ENCODE data around the gene UBA1.

UBA1 gene

DNA sequence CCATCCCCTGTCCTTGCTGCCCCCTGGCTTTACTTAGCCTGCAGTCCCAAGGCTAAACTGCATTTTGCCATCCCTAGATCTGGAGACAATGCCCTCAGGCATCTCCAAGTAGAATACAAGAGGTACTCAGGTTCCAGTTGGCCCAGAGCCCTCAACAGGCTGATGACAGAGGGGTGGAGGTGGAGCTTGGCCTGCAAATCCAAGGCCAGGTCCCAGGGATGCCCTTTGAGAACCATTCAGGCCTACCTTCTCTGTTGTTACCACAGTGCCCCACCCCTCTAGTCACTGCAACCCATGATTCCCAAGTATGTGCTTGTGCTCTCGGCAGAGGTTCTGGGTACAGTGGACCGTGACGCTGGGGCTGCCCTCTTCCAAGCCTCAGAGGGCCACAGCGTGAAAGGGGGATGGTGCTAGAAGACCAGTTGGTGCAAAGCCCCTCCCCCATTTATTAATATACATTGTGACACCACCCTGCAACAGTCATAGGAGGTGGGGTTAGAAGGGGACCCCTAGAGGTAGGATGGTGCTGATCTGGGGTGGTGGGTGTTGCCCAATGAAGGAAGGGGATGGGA, 6.4 kb upstream of the UBA1 start:
- Histone ChIP-seq H3K27ac (ENCODE audit: low read depth, low read length) (no peak overlapping the region), H3K4me1 (ENCODE audit: control insufficient read depth in 1 of 2, insufficient read depth in 2 of 2, low read length in 2 of 2) (peaks cover 0 to 8% of the 10 kb centered on the region in 2 donors), H3K36me3 (ENCODE audit: control insufficient read depth in 1 of 2, insufficient read depth in 2 of 2, low read length in 2 of 2) (peaks cover 9 to 34% of the 10 kb centered on the region in 2 donors), H3K9me3 (ENCODE audit: control insufficient read depth in 1 of 2, low read length in 2 of 2) (no peaks in the 10 kb centered on the region), H3K27me3 (ENCODE audit: control insufficient read depth in 1 of 2, insufficient read depth in 2 of 2, low read length in 2 of 2) (no peaks in the 10 kb centered on the region), H3K4me3 (ENCODE audit: low read depth in 1 of 2, low read length in 2 of 2) (no peak overlapping the region), H3K9ac (ENCODE audit: low read depth in 1 of 2, low read length in 2 of 2) (no peak overlapping the region)

DNA sequence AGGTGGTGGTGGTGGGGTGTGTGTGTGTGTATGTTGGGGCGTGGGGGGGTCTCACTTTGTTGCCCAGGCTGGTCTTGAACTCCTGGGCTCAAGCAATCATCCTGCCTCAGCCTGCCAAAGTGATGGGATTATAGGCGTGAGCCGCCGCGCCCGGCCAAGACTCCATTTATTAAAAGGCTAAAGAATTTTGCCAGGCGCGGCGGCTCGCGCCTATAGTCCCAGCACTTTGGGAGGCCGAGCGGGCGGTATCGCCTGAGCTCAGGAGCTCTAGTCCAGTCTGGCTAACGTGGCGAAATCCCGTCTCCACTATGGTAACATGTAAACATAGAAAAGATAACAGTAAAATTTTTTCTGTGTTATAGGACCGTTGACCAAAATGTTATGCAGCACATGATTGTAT, 3.7 kb upstream of the UBA1 start:
- Histone ChIP-seq H3K27ac (ENCODE audit: low read depth, low read length) (no peak overlapping the region), H3K4me1 (ENCODE audit: control insufficient read depth in 1 of 2, insufficient read depth in 2 of 2, low read length in 2 of 2) (peaks cover 9 to 14% of the 10 kb centered on the region in 2 donors), H3K27me3 (ENCODE audit: control insufficient read depth in 1 of 2, insufficient read depth in 2 of 2, low read length in 2 of 2) (no peaks in the 10 kb centered on the region)

DNA sequence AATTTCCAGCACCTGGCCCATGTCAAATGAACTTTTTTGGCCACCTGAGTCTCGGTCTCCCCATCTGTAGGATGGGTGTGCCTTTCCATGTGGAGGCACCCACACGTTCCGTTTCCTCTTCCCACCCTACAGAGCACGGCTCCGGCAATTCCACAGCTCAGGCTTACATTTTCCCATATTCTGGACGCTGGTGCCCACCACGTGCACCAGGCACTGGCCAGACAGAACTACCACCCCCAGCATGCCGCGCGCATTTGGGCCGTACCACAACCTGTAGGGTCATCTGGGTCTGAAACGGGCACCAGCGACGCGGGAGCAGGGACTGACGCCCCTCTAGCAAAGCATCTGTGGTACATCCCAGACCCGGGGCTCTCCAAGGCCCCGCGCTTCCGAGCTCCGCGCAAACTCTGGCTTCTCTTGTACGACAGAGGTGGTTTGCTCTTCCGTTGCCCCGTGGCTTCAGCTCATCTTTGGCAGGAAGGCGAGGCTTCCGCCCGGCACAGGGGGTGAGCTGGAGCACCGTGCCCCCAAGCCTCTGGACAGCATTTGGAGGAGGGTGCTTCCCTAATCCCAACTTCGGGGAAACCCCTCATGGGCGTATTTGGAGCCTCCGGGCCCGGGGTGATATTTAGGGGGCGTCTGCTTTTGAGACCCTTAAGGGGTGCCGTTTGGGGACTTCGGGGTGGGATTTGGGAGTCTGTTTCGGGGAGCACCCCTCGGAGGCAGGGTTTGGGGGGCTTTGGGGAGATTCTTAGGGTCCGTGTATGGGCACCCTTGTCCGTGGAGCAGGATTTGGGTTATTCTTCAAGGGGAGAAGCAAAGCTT, 3.0 kb upstream of the UBA1 start:
- Histone ChIP-seq H3K36me3 (ENCODE audit: control insufficient read depth in 1 of 2, insufficient read depth in 2 of 2, low read length in 2 of 2) (peaks cover 7 to 13% of the 10 kb centered on the region in 2 donors), H3K27me3 (ENCODE audit: control insufficient read depth in 1 of 2, insufficient read depth in 2 of 2, low read length in 2 of 2) (no peaks in the 10 kb centered on the region), H3K4me3 (ENCODE audit: low read depth in 1 of 2, low read length in 2 of 2) (peak overlapping the region; percentile 71 to 73), H3K9ac (ENCODE audit: low read depth in 1 of 2, low read length in 2 of 2) (peak overlapping the region; percentile 55 to 59), H3K9me3 (ENCODE audit: control insufficient read depth in 1 of 2, low read length in 2 of 2) (no peaks in the 10 kb centered on the region), H3K4me1 (ENCODE audit: control insufficient read depth in 1 of 2, insufficient read depth in 2 of 2, low read length in 2 of 2) (peaks cover 13 to 19% of the 10 kb centered on the region in 2 donors), H3K27ac (ENCODE audit: low read depth, low read length) (no peak overlapping the region)

More for the DNA sequence above, 3.7 kb upstream of the UBA1 start:
- Histone ChIP-seq H3K9ac (ENCODE audit: low read depth in 1 of 2, low read length in 2 of 2) (no peak overlapping the region), H3K36me3 (ENCODE audit: control insufficient read depth in 1 of 2, insufficient read depth in 2 of 2, low read length in 2 of 2) (peaks cover 8 to 20% of the 10 kb centered on the region in 2 donors), H3K4me3 (ENCODE audit: low read depth in 1 of 2, low read length in 2 of 2) (no peak overlapping the region), H3K9me3 (ENCODE audit: control insufficient read depth in 1 of 2, low read length in 2 of 2) (no peaks in the 10 kb centered on the region)

GRCh38 chrX:47191331-47191730, 2.3 kb upstream of the UBA1 start:
- H3K27ac ChIP-seq (ENCODE audit: low read depth, low read length): no peak overlapping the region
- no peaks in the 10 kb centered on the region for H3K27me3 ChIP-seq (ENCODE audit: control insufficient read depth in 1 of 2, insufficient read depth in 2 of 2, low read length in 2 of 2)
- peak overlapping the region; percentile 71 to 73 for H3K4me3 ChIP-seq (ENCODE audit: low read depth in 1 of 2, low read length in 2 of 2)
- peak overlapping the region; percentile 55 to 59 for H3K9ac ChIP-seq (ENCODE audit: low read depth in 1 of 2, low read length in 2 of 2)
- peaks cover 20 to 26% of the 10 kb centered on the region in 2 donors for H3K4me1 ChIP-seq (ENCODE audit: control insufficient read depth in 1 of 2, insufficient read depth in 2 of 2, low read length in 2 of 2)
- H3K36me3 ChIP-seq (ENCODE audit: control insufficient read depth in 1 of 2, insufficient read depth in 2 of 2, low read length in 2 of 2): peaks cover 3 to 8% of the 10 kb centered on the region in 2 donors
- no peaks in the 10 kb centered on the region for H3K9me3 ChIP-seq (ENCODE audit: control insufficient read depth in 1 of 2, low read length in 2 of 2)

GRCh38 chrX:47191806-47192401, 1.7 kb upstream of the UBA1 start:
- H3K36me3 ChIP-seq (ENCODE audit: control insufficient read depth in 1 of 2, insufficient read depth in 2 of 2, low read length in 2 of 2): peaks cover 0 to 2% of the 10 kb centered on the region in 2 donors
- peak overlapping the region; percentile 43 to 59 for H3K9ac ChIP-seq (ENCODE audit: low read depth in 1 of 2, low read length in 2 of 2)
- no peaks in the 10 kb centered on the region for H3K9me3 ChIP-seq (ENCODE audit: control insufficient read depth in 1 of 2, low read length in 2 of 2)
- H3K27ac ChIP-seq (ENCODE audit: low read depth, low read length): no peak overlapping the region
- H3K4me1 ChIP-seq (ENCODE audit: control insufficient read depth in 1 of 2, insufficient read depth in 2 of 2, low read length in 2 of 2): peaks cover 26 to 32% of the 10 kb centered on the region in 2 donors
- peak overlapping the region; percentile 71 to 73 for H3K4me3 ChIP-seq (ENCODE audit: low read depth in 1 of 2, low read length in 2 of 2)
- H3K27me3 ChIP-seq (ENCODE audit: control insufficient read depth in 1 of 2, insufficient read depth in 2 of 2, low read length in 2 of 2): no peaks in the 10 kb centered on the region

GRCh38 chrX:47194194-47194787, 662 bp downstream of the UBA1 start:
- peak overlapping the region; percentile 92 for H3K27ac ChIP-seq (ENCODE audit: low read depth, low read length)
- H3K9me3 ChIP-seq (ENCODE audit: control insufficient read depth in 1 of 2, low read length in 2 of 2): no peaks in the 10 kb centered on the region
- H3K4me1 ChIP-seq (ENCODE audit: control insufficient read depth in 1 of 2, insufficient read depth in 2 of 2, low read length in 2 of 2): peaks cover 34 to 48% of the 10 kb centered on the region in 2 donors
- H3K27me3 ChIP-seq (ENCODE audit: control insufficient read depth in 1 of 2, insufficient read depth in 2 of 2, low read length in 2 of 2): no peaks in the 10 kb centered on the region
- H3K9ac ChIP-seq (ENCODE audit: low read depth in 1 of 2, low read length in 2 of 2): peak overlapping the region; percentile 84 to 85
- H3K36me3 ChIP-seq (ENCODE audit: control insufficient read depth in 1 of 2, insufficient read depth in 2 of 2, low read length in 2 of 2): peaks cover 11 to 12% of the 10 kb centered on the region in 2 donors
- H3K4me3 ChIP-seq (ENCODE audit: low read depth in 1 of 2, low read length in 2 of 2): peak overlapping the region; percentile 78 to 90

DNA sequence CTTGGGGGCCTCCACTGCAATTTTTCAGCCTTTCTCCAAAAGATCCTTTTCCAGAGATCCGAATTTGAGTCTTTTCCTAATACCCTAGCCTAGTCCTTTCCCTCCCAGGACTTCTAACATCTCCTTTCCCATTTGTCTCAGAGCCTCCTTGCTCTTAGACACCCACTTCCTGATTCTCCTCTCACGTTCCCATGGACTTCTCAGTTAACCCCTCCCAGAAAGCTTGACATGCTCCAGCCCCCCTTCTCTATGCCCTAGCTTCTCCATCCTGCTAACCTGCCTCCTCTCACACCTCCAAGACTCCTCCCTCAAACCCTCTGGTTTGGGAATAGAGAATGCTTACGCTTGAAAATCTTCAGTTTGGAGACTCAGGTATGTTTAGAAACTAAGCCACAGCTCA, 2.5 kb downstream of the UBA1 start:
- Histone ChIP-seq H3K9me3 (ENCODE audit: control insufficient read depth in 1 of 2, low read length in 2 of 2) (no peaks in the 10 kb centered on the region), H3K4me3 (ENCODE audit: low read depth in 1 of 2, low read length in 2 of 2) (peak overlapping the region in 1 of 2 donors; percentile 13), H3K27me3 (ENCODE audit: control insufficient read depth in 1 of 2, insufficient read depth in 2 of 2, low read length in 2 of 2) (no peaks in the 10 kb centered on the region), H3K4me1 (ENCODE audit: control insufficient read depth in 1 of 2, insufficient read depth in 2 of 2, low read length in 2 of 2) (peaks cover 36 to 54% of the 10 kb centered on the region in 2 donors), H3K27ac (ENCODE audit: low read depth, low read length) (no peak overlapping the region), H3K36me3 (ENCODE audit: control insufficient read depth in 1 of 2, insufficient read depth in 2 of 2, low read length in 2 of 2) (peaks cover 15 to 27% of the 10 kb centered on the region in 2 donors), H3K9ac (ENCODE audit: low read depth in 1 of 2, low read length in 2 of 2) (peak overlapping the region; percentile 6 to 19)

DNA sequence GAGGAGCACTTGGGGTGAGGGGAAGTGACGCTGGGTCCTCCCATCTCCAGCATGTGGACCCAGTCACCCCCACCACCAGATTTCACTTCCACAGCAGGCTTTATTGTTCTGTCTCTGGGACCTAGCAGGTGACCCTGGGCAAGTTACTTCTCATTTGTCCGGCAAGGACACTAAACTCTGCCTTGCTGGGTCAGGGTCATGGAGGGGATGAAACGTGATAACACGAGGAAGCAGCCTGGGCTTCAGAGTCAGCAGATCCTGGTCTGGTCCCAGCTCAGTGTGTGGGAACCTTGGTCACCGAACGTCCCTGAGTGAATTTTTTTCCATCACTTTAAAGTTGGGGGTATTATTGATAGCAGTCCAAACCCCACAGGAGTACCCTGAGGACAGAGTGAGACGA, 3.9 kb downstream of the UBA1 start:
- Histone ChIP-seq H3K27me3 (ENCODE audit: control insufficient read depth in 1 of 2, insufficient read depth in 2 of 2, low read length in 2 of 2) (no peaks in the 10 kb centered on the region), H3K9me3 (ENCODE audit: control insufficient read depth in 1 of 2, low read length in 2 of 2) (no peaks in the 10 kb centered on the region), H3K9ac (ENCODE audit: low read depth in 1 of 2, low read length in 2 of 2) (peak overlapping the region in 1 of 2 donors; percentile 18), H3K36me3 (ENCODE audit: control insufficient read depth in 1 of 2, insufficient read depth in 2 of 2, low read length in 2 of 2) (peaks cover 27 to 42% of the 10 kb centered on the region in 2 donors), H3K4me1 (ENCODE audit: control insufficient read depth in 1 of 2, insufficient read depth in 2 of 2, low read length in 2 of 2) (peaks cover 36 to 49% of the 10 kb centered on the region in 2 donors), H3K4me3 (ENCODE audit: low read depth in 1 of 2, low read length in 2 of 2) (no peak overlapping the region), H3K27ac (ENCODE audit: low read depth, low read length) (no peak overlapping the region)

DNA sequence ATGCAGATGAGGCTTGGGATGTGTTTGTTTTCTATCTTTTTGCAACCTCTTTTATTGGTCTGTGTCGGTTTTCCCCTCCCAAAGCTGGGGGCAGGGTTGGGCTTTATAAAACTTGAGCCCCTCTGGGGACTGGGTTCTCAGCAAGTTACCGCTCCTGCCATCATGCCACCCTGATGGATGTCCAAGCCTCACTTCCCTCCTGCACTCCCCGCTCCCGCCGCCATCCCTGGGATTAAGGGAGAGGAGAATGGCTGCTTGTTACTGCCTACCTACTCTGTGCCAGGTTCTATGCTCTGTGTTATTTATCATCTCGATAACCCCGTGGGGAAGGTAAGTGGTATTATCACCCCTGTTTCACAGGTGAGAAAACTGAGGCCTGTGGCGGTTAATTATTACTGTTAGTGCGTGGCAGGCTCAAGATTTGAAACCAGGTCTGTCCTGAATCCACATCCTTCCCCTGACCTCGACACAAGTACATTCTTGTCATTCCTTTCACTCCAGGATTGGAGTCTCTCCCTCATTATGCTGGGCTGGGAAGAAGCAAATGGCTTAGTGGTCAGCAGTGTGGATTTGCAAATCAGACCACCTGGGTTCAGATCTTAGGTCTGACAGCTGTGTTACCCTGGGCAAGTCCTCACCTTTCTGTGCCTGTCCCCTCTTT, 4.5 kb downstream of the UBA1 start:
- Histone ChIP-seq H3K9ac (ENCODE audit: low read depth in 1 of 2, low read length in 2 of 2) (peak overlapping the region in 1 of 2 donors; percentile 18), H3K9me3 (ENCODE audit: control insufficient read depth in 1 of 2, low read length in 2 of 2) (no peaks in the 10 kb centered on the region), H3K27me3 (ENCODE audit: control insufficient read depth in 1 of 2, insufficient read depth in 2 of 2, low read length in 2 of 2) (no peaks in the 10 kb centered on the region), H3K36me3 (ENCODE audit: control insufficient read depth in 1 of 2, insufficient read depth in 2 of 2, low read length in 2 of 2) (peaks cover 33 to 48% of the 10 kb centered on the region in 2 donors), H3K4me3 (ENCODE audit: low read depth in 1 of 2, low read length in 2 of 2) (no peak overlapping the region), H3K4me1 (ENCODE audit: control insufficient read depth in 1 of 2, insufficient read depth in 2 of 2, low read length in 2 of 2) (peaks cover 32 to 49% of the 10 kb centered on the region in 2 donors), H3K27ac (ENCODE audit: low read depth, low read length) (no peak overlapping the region)

Data from duodenal mucosa (tissue), 2 donors.